HG02759 (cell line): ENCODE results near the gene BCR.

Source experiments
- ATAC-seq: cut with Tn5 transposase; IDR thresholded peaks from one replicate; pipeline ENCODE4 v1.9.1; 2021; ENCODE audit warnings: mild to moderate bottlenecking, moderate library complexity; ENCODE audit not compliant: unreplicated experiment

The BCR gene

GRCh38 chr22:23193882-23194281 lies 13.6 kb downstream of the BCR start:
- ATAC-seq = no peak

- ATAC-seq = no peak
Observed at GRCh38 chr22:23196165-23196564, 15.9 kb downstream of the BCR start.

- ATAC-seq = no peak
Observed at GRCh38 chr22:23197836-23198235, 17.5 kb downstream of the BCR start.

- no peak for ATAC-seq
Observed at GRCh38 chr22:23199159-23199558, 18.9 kb downstream of the BCR start.

GRCh38 chr22:23200898-23201297 lies 20.6 kb downstream of the BCR start:
- ATAC-seq = no peak

- no peak for ATAC-seq
Observed at GRCh38 chr22:23202812-23203451, 22.6 kb downstream of the BCR start.

GRCh38 chr22:23203452-23204124 lies 23.3 kb downstream of the BCR start:
- no peak for ATAC-seq

GRCh38 chr22:23204125-23204488 lies 23.8 kb downstream of the BCR start:
- ATAC-seq = no peak

- ATAC-seq = no peak
Observed at GRCh38 chr22:23204541-23205157, 24.3 kb downstream of the BCR start.

- no peak for ATAC-seq
Observed at GRCh38 chr22:23205339-23206049, 25.2 kb downstream of the BCR start.

- no peak for ATAC-seq
Observed at GRCh38 chr22:23206915-23207314, 26.6 kb downstream of the BCR start.

- ATAC-seq = no peak
Observed at GRCh38 chr22:23207729-23208393, 27.6 kb downstream of the BCR start.

- ATAC-seq = no peak
Observed at GRCh38 chr22:23210428-23211170, 30.3 kb downstream of the BCR start.

GRCh38 chr22:23211622-23212021 lies 31.3 kb downstream of the BCR start:
- no peak for ATAC-seq

- no peak for ATAC-seq
Observed at GRCh38 chr22:23212061-23213021, 32.0 kb downstream of the BCR start.

GRCh38 chr22:23213022-23213555 lies 32.8 kb downstream of the BCR start:
- ATAC-seq = no peak

- ATAC-seq = no peak
Observed at GRCh38 chr22:23213581-23214334, 33.4 kb downstream of the BCR start.

- ATAC-seq = no peak
Observed at GRCh38 chr22:23214398-23214797, 34.1 kb downstream of the BCR start.
